ENCODE measurements around the gene FGF12. TPM values are rescaled to one million over a fixed set of nuclear protein-coding genes. Genes with fewer than 3 reads are reported as not detected.
A peak's percentile ranks its signal among the peaks of the same experiment; 100 is the strongest.

FGF12 gene
- total RNA-seq, 1 donor from 2014 or later: 7.0 TPM

DNA sequence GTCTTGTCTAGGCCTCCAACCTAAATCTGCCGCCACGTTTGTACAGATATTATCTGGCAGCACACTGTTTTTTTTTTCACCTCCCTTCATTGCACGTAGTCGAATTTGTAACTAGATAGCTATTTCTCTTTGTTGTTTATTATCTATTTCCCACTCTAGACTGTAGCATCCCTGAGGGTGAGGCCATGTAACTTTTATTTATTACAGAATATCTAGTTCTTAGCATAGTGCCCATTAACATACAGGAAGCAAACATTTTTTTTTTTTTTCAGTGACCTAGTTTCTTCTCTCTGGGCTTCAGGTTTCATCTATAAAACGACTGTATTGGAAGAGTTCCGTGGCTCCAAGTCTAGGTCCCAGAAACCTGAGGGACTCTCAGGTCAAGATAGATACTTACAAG lies 354.3 kb downstream of the FGF12 start:
- Histone ChIP-seq H3K9ac (no peak overlapping the region), H3K9me3 (ENCODE audit: low read depth) (no peaks in the 10 kb centered on the region), H3K27ac (no peak overlapping the region), H3K4me2 (no peak overlapping the region), H3K4me1 (peaks cover 7% of the 10 kb centered on the region), H4K20me1 (ENCODE audit: low read depth) (no peaks in the 10 kb centered on the region), H3F3A (ENCODE audit: low read depth) (no peaks in the 10 kb centered on the region), H3K4me3 (no peak overlapping the region), H3K27me3 (no peaks in the 10 kb centered on the region), H3K36me3 (no peaks in the 10 kb centered on the region), H3K79me2 (ENCODE audit: low read depth) (no peaks in the 10 kb centered on the region), H2AFZ (replicated peaks) (no peak overlapping the region)
- Mint-ChIP-seq H3K27ac (peak overlapping the region; percentile 46), H3K4me3 (no peak overlapping the region), H3K9me3 (no peaks in the 10 kb centered on the region), H3K27me3 (ENCODE audit: insufficient read depth, low read depth) (no peaks in the 10 kb centered on the region), H3K36me3 (peaks cover 4% of the 10 kb centered on the region), H3K4me1 (peaks cover 38% of the 10 kb centered on the region)
- no peak for DNase-seq (ENCODE audit: low spot score)
- TF ChIP-seq EZH2phosphoT487 (IDR thresholded peaks at IDR 0.05) (no peak), CTCF (IDR thresholded peaks at IDR 0.05) (no peak), EZH2 (IDR thresholded peaks at IDR 0.05) (no peak)

GRCh38 chr3:192372616-192373015 lies 354.7 kb downstream of the FGF12 start:
- Mint-ChIP-seq H3K4me1 (peaks cover 39% of the 10 kb centered on the region), H3K36me3 (peaks cover 4% of the 10 kb centered on the region), H3K9me3 (no peaks in the 10 kb centered on the region), H3K27ac (peak overlapping the region; percentile 46), H3K4me3 (no peak overlapping the region), H3K27me3 (ENCODE audit: insufficient read depth, low read depth) (no peaks in the 10 kb centered on the region)
- no peak for TF ChIP-seq EZH2 (IDR thresholded peaks at IDR 0.05)
- no peak for TF ChIP-seq CTCF (IDR thresholded peaks at IDR 0.05)
- no peak for TF ChIP-seq EZH2phosphoT487 (IDR thresholded peaks at IDR 0.05)
- H2AFZ ChIP-seq (replicated peaks): no peak overlapping the region
- H3K27me3 ChIP-seq: no peaks in the 10 kb centered on the region
- H3K4me1 ChIP-seq: peaks cover 7% of the 10 kb centered on the region
- H3K9ac ChIP-seq: no peak overlapping the region
- no peak overlapping the region for H3K27ac ChIP-seq
- H3K4me2 ChIP-seq: no peak overlapping the region
- DNase-seq (ENCODE audit: low spot score): no peak
- no peaks in the 10 kb centered on the region for H3K36me3 ChIP-seq
- no peaks in the 10 kb centered on the region for H3K79me2 ChIP-seq (ENCODE audit: low read depth)
- no peaks in the 10 kb centered on the region for H3F3A ChIP-seq (ENCODE audit: low read depth)
- H3K9me3 ChIP-seq (ENCODE audit: low read depth): no peaks in the 10 kb centered on the region
- no peak overlapping the region for H3K4me3 ChIP-seq
- no peaks in the 10 kb centered on the region for H4K20me1 ChIP-seq (ENCODE audit: low read depth)

DNA sequence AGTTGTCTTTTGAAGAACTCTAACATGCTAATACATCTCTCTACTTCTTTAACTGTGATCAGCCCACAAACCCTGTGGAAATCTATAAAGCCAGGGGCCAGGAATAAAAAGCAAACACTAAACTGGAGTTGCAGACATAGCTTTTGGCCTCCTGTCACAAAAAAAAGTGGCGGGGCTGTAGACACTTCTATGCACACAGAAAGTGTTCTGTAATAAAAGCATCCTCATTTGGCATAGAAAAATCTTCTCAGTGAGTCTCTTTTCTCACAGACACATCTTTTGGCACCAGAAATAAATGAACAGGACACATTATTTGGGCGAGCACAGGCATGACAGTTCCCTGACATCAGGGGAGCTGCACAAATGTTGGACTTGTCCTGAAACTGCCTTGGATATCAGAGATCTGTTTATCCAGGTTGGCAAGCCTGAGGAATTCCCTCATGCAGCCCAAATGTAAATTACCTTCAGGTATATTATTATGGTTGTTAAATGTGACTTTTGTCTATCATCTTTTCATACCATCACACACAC lies 355.4 kb downstream of the FGF12 start:
- Histone ChIP-seq H3K36me3 (no peaks in the 10 kb centered on the region), H3K27ac (no peak overlapping the region), H3F3A (ENCODE audit: low read depth) (no peaks in the 10 kb centered on the region), H3K9ac (no peak overlapping the region), H3K9me3 (ENCODE audit: low read depth) (no peaks in the 10 kb centered on the region), H3K4me1 (peaks cover 7% of the 10 kb centered on the region), H3K4me3 (no peak overlapping the region), H3K79me2 (ENCODE audit: low read depth) (no peaks in the 10 kb centered on the region), H3K27me3 (no peaks in the 10 kb centered on the region), H3K4me2 (no peak overlapping the region), H4K20me1 (ENCODE audit: low read depth) (no peaks in the 10 kb centered on the region), H2AFZ (replicated peaks) (no peak overlapping the region)
- Mint-ChIP-seq H3K27ac (peak overlapping the region; percentile 31), H3K9me3 (no peaks in the 10 kb centered on the region), H3K36me3 (peaks cover 4% of the 10 kb centered on the region), H3K4me3 (no peak overlapping the region), H3K27me3 (ENCODE audit: insufficient read depth, low read depth) (no peaks in the 10 kb centered on the region), H3K4me1 (peaks cover 42% of the 10 kb centered on the region)
- TF ChIP-seq EZH2phosphoT487 (IDR thresholded peaks at IDR 0.05): no peak
- no peak for DNase-seq (ENCODE audit: low spot score)

- H3K36me3 Mint-ChIP-seq: peaks cover 12% of the 10 kb centered on the region
- no peaks in the 10 kb centered on the region for H3K9me3 ChIP-seq (ENCODE audit: low read depth)
- H3K27ac Mint-ChIP-seq: no peak overlapping the region
- DNase-seq (ENCODE audit: low spot score): no peak
- TF ChIP-seq EZH2phosphoT487 (IDR thresholded peaks at IDR 0.05) (no peak), EZH2 (IDR thresholded peaks at IDR 0.05) (no peak), CTCF (IDR thresholded peaks at IDR 0.05) (no peak)
- H3K9me3 Mint-ChIP-seq: no peaks in the 10 kb centered on the region
- H3K27me3 ChIP-seq: no peaks in the 10 kb centered on the region
- no peaks in the 10 kb centered on the region for H3F3A ChIP-seq (ENCODE audit: low read depth)
- H3K4me1 ChIP-seq: peaks cover 9% of the 10 kb centered on the region
- no peak overlapping the region for H2AFZ ChIP-seq (replicated peaks)
- H3K79me2 ChIP-seq (ENCODE audit: low read depth): no peaks in the 10 kb centered on the region
- H4K20me1 ChIP-seq (ENCODE audit: low read depth): no peaks in the 10 kb centered on the region
- peaks cover 2% of the 10 kb centered on the region for H3K27me3 Mint-ChIP-seq (ENCODE audit: insufficient read depth, low read depth)
- H3K4me2 ChIP-seq: no peak overlapping the region
- H3K36me3 ChIP-seq: no peaks in the 10 kb centered on the region
- no peak overlapping the region for H3K4me3 Mint-ChIP-seq
- no peak overlapping the region for H3K9ac ChIP-seq
- H3K27ac ChIP-seq: no peak overlapping the region
- no peak overlapping the region for H3K4me3 ChIP-seq
- peaks cover 31% of the 10 kb centered on the region for H3K4me1 Mint-ChIP-seq
These were observed 359.7 kb downstream of the FGF12 start for GRCh38 chr3:192367616-192368015.
